Hippocampal formation (tissue), 2 donors: ENCODE data around the gene KIRREL3.
A peak's percentile ranks its signal among the peaks of the same experiment; 100 is the strongest.
"Not testable (repeated sequence)": the region's sequence is repeated elsewhere in the genome, so short reads cannot be mapped to it uniquely, and the experiment has no call there.

Experiments used
- DNase-seq, 2 donors: peaks; one replicate each; lab custom pipeline; 2025; lab: John Stamatoyannopoulos, UW

The KIRREL3 gene

DNA sequence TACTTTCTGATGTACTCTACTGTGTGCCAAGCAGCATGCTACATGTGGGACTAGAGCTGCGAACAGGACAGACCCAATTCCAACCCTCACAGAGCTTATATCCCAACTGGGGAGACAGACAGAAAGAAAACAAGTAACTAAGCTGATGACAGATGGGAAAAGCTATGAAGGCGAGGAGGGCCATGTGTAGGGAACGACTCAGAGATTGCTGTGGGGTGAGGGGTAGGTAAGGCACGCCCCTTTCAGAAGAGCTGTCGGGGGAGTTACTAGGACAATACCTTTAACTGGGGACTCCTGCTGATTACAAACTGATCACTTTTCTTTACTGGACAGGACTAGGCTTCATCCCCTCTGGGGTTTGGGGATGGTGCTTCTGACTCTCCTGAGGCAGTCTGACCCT lies 596.2 kb downstream of the KIRREL3 start:
- no peak for DNase-seq

DNA sequence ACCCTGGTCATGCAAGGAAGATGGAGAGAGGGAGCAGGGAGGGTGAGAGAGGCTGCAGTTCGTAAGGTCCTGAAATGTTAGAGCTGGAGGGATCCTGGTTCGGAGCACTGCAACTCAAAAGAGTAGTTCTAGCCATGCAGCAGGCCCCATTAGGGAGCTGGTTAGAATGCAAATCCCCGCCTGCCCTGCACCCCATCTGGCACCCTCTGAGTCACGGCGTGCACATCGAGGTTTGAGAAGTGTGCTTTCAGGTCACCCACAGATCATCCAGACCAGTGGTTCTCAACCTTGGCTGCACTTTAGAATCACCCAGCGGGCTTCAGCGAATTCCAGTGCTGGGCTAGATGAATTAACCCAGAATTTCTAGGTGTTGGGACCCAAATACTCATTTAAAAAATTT lies 596.9 kb downstream of the KIRREL3 start:
- no peak for DNase-seq

DNA sequence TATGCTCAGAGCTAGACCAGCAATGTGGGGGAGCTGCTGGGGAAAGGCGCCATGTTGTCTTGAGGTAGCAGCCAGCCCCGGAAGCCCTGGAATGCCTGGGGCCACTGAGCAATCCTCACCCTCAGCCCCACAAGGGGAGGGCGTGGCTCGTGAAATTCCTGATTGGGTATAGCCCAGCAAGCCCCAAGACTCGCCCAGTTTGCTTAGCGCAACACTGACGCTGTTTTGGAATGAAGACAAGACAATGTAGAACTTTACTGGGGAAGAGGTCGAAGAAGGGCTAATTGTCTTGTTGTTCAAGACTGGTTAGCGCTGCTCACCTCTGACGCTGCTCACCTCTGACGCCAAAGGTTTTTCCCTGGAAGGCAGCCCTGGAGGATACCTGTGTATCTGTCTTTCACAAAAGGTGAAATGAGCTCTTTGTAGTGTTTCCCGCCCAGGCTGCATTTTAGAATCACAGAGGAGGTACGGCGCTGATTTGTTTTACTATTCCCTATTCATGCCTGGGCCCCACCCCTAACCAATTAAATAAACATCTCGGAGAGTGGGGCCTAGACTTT lies 597.5 kb downstream of the KIRREL3 start:
- DNase-seq, result no peak

DNA sequence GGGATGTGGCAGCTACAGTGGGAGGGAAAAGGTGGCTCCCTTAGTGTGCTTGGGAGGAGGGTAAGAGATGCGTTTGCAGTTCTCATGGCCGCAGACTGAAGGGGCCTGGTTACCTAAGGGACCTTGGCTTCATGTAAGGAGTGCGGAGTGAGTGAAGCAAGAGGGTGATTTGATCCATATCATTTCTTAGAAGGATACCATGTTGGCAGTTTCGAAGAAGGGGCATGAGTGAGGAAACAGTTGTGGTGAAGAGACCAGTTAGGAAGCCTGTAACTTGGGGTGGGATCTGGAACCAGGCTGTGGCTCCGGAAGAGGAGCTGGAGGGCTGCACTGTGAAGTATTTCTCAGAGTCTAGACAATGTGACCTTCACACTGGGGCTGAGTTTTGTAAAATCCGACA lies 600.1 kb downstream of the KIRREL3 start:
- no peak for DNase-seq

DNA sequence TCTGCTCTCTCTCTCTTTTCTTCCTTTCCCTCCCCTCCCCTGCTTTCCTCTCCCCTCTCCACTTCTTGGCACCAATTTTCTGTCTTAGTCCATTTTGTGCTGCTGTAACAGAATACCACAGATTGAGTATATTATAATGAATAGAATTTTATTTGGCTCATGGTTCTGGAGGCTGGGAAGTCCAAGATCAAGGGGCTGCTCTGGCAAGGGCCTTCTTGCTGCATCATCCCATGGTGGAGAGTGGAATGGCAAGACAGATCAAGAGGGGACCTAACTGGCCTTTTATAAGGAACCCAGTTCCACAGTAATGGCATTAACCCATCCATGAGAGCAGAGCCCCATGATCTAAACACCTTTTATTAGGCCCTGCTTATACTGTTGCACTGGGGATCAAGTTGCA lies 600.6 kb downstream of the KIRREL3 start:
- DNase-seq, result no peak

DNA sequence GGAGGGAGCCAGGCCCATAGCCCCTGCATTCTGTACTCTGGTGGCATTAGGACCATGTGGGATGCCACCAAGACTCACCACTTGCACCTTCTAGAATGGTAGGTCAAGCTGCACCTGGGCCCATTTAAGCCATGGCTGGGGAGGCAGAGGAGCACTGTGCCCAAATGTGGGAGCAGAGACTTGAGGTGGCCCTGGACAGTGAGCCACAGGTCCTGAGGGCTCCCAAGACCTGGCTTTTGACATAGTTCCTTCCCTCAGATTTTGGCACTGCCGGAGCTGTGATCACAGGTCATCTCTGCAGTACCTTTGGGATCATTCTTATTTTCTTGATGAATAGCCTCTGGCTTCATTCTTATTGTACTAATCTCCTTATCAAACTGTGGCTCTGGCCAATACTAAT lies 601.8 kb downstream of the KIRREL3 start:
- DNase-seq, result no peak

DNA sequence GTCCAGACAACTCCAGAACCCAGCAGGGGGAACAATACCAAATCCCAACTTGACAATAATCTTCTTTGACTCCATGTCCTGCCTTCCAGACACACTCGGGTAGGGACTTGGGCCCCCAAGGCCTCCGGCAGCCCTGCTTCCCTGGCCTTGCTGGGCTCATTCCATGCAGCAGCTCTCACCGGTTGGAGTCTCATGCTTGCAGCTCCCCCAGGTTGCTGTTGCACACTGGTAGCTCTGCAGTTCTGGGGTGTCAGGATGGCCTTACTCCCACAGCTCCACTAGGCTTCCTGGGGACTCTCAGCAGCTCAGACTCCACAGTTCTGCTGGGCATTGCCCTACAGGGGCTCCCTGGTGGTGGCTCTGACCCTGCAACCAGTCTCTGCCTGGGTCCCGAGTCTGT lies 602.3 kb downstream of the KIRREL3 start:
- DNase-seq, result no peak

DNA sequence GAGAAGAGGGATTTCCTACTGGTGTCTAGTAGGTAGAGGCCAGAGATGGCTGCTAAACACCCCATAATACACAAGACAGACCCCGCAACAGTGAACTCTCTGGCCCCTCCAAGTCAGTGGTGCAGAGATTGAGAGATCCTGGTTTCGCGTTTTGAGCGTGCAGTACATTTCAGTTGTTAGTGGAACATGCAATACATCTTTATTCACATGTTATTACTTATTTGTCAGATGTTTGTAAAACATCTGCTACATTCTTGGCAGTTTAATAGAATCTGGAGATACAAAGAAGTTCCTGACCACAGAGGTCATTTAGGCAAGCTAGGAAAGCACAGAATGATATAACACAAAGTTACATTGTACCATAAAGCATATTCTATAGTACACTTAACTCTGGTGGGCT lies 603.6 kb downstream of the KIRREL3 start:
- no peak for DNase-seq

DNA sequence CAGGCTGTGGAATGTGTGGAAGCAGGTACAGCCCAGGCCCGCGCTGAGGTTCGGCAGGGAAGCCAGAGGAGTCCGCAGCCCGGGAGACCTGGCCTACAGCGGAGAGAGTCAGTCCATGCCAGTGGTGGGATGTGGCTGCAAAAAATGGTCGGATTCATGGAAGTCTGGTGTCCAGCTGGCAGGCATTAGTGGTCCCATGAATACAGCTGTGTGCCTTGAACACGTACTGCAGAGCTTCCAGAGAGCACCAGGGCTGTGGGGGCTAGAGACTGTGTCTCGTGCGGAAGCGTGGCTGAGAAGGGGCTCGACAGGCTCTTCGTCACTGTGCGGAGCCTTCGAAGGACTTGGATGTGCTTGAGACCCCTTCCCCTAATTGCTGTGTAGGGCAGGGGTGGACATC lies 604.3 kb downstream of the KIRREL3 start:
- DNase-seq, result not testable (repeated sequence)

DNA sequence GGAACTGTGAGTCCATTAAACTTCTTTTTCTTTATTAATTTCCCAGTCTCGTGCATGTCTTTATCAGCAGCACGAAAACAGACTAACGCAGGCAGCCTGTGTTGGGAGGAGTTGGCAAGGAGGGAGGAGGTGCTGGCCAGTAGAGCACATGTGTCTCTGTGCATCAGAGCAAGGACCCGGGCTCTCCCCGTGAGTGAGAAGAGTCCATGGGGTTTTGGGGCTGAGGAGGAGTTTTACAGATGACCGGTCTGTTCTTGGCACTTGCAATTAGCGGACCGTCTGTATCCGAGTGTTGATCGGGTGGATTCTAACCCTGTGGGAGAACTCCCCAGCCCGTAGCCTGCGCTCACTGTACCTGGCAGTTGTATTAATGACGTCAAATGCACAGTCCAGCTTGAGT lies 604.8 kb downstream of the KIRREL3 start:
- not testable (repeated sequence) for DNase-seq

DNA sequence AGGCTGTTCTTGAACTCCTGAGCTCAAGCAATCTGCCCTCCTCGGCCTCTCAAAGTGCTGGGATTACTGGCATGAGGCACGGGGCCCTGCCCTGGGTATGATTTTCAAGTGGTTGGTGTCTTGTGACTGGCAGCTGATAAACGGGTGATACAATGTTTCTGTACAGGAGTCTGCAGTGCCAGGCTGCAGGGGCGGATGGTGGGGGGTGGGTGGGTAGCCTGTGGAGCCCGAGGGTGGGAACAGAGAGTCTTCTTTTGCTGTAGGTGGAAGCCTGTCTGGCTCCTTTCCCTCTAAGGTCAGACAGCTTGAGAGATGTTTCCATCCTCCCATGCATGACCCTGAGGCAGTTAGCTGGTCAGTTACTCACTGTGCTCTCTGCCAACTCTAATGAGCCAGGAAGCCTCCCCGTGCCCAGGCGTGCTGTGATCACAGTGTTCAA lies 605.9 kb downstream of the KIRREL3 start:
- not testable (repeated sequence) for DNase-seq

DNA sequence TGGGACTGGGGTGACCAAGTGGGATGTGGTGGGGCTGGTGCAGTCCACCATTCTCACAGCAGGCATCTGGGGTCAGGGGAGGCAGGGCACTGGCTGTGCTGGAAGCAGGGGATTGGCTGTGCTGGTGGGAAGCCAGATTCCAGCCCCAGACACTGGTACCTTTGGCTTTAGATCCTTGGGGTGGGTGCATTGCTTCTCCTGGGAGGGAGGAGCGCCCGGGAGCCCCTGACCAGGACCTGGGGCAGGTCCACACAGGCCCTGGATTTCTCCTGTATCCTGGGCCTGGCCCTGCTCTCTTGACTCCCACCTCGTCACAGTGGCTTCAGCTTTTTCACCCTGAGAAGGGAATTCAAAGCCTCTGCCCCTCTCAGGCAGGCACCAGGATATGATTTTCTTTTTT lies 606.5 kb downstream of the KIRREL3 start:
- no peak for DNase-seq

DNA sequence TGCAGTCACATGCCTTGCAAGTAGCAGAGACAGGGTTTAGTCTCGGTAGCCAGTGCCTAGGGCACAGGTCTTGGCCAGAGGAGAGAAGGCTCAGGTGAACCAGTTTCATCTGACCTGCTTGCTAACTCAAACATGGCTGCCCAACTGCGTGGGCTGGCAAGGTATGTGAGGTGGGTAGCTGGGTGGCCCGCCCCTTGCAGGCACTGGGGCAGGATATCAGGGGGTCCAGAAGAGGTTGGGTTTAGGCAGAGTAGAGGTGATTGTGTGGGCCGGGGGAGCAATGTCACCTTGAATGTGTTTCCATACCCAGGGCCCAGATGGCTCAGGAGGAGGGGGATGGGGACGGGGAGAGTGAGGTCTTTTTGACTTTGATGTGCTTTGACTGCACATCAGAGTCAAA lies 607.4 kb downstream of the KIRREL3 start:
- no peak for DNase-seq

DNA sequence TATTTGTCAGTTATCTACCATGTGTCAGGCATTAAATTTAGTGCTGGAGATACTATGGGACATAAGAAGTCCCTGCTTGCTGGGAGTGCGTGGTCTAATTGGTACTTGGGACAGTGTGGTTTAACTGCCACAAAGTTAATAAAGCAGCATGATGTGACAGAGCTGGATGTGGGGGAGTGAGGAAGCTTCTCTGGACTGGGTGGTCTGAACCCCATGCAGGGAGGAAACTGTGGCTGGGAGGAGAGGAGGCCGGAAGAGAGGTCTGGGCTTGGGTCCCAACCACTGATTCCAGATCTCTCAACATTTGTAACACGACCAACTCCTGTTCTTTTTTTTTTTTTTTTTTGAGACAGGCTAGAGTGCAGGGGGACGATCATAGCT lies 607.9 kb downstream of the KIRREL3 start:
- DNase-seq, result no peak

DNA sequence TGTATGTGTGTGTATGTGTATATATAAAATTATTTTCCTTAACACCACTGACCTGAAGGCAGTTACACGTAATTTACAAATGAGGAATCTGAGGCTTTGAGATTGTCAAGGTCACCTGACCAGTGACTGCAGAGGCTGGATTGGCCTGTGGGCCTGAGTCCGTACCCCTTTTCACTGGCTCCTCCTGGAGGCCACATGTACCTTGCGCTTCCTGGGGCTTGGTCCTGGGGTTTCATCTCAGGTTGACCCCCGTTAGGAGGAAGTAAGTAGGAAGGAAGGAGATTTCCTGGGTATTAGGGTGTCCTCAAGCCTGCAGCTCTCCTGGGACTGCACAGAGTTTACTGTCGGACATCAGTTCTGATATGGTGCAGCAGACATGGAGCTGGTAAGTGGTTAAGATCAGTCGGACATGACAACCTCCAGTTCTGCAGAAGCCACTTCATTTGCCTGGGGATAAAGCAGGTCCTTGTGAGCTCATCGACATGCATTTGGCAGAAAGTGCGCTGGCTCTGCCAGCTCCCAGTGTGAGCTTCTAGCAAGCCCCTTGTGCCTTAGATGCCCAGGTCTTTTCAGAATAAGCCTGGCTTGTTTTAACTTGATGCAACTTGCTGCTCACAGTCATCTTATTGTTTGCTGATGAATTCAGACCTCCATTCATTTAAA lies 608.5 kb downstream of the KIRREL3 start:
- DNase-seq, result peak; percentile 37 to 51

DNA sequence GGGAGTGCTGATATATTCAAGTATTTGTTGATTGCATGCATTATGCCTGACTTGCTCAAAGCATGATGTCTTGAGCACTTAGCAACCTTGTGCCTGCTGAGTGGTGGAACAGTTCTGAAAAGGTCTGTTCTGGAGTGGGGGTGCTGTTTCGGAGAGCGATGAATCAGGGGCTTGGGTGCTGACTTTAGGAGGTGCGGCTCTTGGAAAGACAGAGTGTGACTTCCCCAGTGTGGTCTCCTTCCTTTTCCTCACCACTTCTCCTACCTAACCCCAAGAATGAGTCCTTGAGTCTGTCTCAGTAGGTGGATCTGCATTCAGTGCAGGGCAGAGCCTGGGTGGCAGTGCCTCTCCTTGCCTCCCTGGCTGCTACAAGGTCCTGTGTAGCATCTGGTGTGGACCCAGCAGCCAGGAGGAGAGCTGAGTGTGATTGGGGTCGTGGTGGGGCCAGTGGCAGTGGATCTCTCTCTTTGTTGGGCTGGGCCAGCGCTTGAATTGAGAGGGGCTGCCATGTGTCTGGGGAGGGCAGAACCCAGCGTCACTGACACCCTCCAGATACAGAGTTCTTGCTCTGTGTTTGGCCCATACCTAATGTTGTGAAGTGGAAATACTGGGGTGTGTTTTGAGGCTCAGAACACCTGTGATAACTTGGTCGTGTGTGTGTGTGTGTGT lies 609.1 kb downstream of the KIRREL3 start:
- no peak for DNase-seq

DNA sequence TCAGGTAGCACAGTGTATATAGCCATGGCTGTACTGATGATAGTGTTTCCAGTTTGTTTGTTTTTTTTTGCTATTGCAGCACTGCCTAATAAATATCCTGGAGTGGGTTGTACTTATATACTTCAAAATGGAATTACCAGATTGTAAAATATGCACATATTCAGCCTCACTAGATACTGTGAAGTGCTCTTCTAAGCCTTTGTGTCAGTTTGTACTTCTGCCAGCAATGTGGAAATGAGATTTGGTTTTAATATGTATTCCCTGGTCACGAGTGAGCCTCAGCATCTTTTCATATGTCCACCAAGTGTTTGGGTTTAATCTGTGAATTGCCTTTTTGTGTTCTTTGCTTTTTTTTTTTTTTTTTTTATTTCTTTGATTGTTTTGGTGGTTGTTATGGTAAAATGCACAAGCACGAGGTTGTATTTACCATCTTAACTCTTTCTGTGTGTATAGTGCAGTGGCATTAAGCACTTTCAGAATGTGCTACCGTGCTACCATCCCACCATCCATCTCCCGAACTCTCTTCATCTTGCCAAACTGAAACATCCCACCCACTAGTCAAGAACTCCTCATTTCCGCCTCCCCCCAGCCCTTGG lies 610.2 kb downstream of the KIRREL3 start:
- DNase-seq, result no peak

DNA sequence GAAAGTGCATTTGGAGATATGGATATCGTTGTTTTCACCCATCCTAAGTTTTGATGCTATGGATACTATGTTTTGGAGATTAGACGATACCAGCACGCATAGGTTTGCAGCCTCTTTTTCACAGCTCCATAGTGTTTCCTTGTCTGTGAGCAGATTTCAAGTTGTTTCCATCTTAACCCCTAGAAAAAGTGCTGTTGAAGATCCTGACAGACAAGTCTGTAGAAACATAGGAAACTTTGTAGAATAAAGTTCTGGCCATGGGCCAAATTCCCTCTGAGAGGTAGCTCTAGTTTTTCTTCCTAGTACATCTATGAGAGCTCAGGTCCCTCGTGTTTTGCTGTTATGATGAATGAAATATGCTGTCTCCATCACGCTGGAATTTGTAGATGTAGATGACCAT lies 612.7 kb downstream of the KIRREL3 start:
- DNase-seq, result no peak

DNA sequence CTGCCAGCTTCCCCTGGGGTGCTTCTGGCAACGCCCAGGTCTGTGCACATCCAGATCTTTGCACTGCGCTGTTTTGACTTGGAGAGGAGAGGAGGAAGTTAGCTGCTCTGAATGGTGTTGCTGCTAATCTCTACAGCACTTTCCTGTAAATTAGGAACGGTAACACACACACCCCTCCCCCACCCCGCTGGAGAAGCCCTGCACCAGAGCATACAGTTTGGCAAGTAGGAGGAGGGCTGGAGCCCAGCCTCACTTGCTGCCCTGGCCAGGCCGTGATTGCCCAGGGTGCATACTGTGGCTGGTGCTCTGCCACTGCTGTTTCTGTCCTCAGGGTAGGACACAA lies 613.9 kb downstream of the KIRREL3 start:
- not testable (repeated sequence) for DNase-seq

DNA sequence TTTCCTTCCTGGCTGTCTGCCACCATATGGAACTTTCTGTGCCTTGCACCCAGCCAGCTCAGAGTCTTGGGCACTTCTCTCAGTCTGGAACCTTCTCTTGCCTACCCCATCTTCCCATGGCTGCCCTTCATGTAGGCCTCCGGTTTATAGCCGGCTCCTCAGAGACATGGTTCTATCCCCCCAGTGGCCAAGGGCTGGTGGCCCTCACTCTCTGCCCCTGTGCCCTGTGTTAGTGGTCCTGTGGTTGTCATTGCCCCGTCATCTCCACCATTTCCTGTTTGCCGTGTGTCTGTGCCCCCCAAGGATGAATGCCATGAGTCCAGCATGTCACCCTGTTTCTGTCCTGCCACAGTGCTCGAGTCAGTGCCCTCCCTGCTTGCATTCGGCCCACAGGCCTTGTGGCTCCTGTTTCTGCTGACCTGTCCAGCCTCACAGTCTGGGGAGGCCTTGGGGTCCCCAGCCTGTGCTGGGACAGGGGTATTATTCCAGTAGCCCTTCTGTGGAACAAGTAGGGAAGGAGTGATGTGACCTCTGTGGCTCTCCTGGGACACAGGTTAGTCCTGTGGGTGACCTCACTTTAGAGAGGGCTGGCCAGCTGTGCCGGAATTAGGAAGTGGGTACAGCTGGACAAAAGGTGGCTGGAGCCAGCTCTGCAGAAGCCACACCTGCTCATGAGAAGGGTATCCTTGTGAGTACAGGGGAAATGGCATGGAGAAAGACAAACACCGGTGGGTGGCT lies 614.4 kb downstream of the KIRREL3 start:
- no peak for DNase-seq

DNA sequence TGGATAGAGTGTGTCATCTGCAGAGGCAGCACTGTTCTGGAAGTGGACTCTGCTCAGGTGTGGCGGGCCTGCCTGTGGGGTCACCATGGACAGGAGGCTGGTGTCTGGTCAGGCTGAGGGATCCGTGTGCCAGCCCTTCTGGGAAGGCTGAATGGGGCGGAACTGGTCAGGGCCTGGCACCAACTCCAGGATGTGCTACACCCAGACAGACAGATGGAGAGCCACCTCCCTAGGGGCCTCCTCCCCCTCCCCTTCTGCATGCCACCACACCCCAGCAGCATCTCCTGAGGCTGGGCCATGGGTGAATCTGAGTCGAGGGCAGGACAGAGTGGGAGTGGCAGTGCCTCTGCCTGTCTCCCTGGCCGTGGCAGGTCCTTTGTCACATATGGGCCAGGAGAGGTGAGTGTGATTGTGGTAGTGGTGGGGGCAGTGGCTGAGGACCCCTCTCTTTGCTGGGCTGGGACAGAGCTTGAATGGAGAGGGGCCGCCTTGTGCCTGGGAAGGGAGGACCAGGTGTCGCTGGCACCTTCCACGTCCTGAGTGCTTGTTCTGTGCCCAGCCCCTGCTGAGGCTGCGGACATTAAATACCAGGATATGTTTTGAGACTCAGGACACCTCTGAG lies 616.0 kb downstream of the KIRREL3 start:
- no peak for DNase-seq
